NCI-H774 (cell line): ENCODE results near the gene TPM3.
A peak's percentile ranks its signal among the peaks of the same experiment; 100 is the strongest.
"Not testable (repeated sequence)": the region's sequence is repeated elsewhere in the genome, so short reads cannot be mapped to it uniquely, and the experiment has no call there.

Source experiments
- DNase-seq: peaks from one replicate; lab custom pipeline; 2025; lab: John Stamatoyannopoulos, UW

TPM3 gene

GRCh38 chr1:154191990-154192461 is at the start of gene TPM3:
TSS of gene TPM3 (minus strand) at chr1:154192100. CDS start at chr1:154192018, 82 bp downstream.
- DNase-seq, result no peak

- DNase-seq, result no peak
These were observed 48.5 kb upstream of the TPM3 start for GRCh38 chr1:154240294-154240833.

- no peak for DNase-seq
These were observed 47.6 kb upstream of the TPM3 start for GRCh38 chr1:154239491-154239890.

GRCh38 chr1:154237880-154238506 is 46.1 kb upstream of the TPM3 start:
- no peak for DNase-seq

- DNase-seq, result no peak
These were observed 45.5 kb upstream of the TPM3 start for GRCh38 chr1:154237435-154237834.

- no peak for DNase-seq
These were observed 45.0 kb upstream of the TPM3 start for GRCh38 chr1:154236855-154237254.

GRCh38 chr1:154233127-154233526 is 41.2 kb upstream of the TPM3 start:
- DNase-seq, result not testable (repeated sequence)

- not testable (repeated sequence) for DNase-seq
These were observed 39.2 kb upstream of the TPM3 start for GRCh38 chr1:154231112-154231511.

GRCh38 chr1:154225370-154225769 is 33.5 kb upstream of the TPM3 start:
- DNase-seq, result no peak

- no peak for DNase-seq
These were observed 31.7 kb upstream of the TPM3 start for GRCh38 chr1:154223621-154224020.

GRCh38 chr1:154222918-154223317 is 31.0 kb upstream of the TPM3 start:
- DNase-seq, result no peak

GRCh38 chr1:154222518-154222917 is 30.6 kb upstream of the TPM3 start:
- no peak for DNase-seq

GRCh38 chr1:154221278-154222001 is 29.5 kb upstream of the TPM3 start:
- peak; percentile 41 for DNase-seq

GRCh38 chr1:154220970-154221277 is 29.0 kb upstream of the TPM3 start:
- no peak for DNase-seq

GRCh38 chr1:154220071-154220969 is 28.4 kb upstream of the TPM3 start, which contains the start of gene UBAP2L:
TSS of gene UBAP2L (plus strand) at chr1:154220955. CDS start at chr1:154225124, 4,169 bp downstream.
- DNase-seq, result peak; percentile 99

- no peak for DNase-seq
These were observed 27.6 kb upstream of the TPM3 start for GRCh38 chr1:154219541-154219940.

- no peak for DNase-seq
These were observed 26.6 kb upstream of the TPM3 start for GRCh38 chr1:154218545-154218944.

GRCh38 chr1:154213274-154213673 is 21.4 kb upstream of the TPM3 start:
- no peak for DNase-seq

GRCh38 chr1:154212083-154212482 is 20.2 kb upstream of the TPM3 start:
- no peak for DNase-seq

- no peak for DNase-seq
These were observed 16.9 kb upstream of the TPM3 start for GRCh38 chr1:154208677-154209388.

- DNase-seq, result no peak
These were observed 15.4 kb upstream of the TPM3 start for GRCh38 chr1:154207262-154207661.

- DNase-seq, result no peak
These were observed 14.3 kb upstream of the TPM3 start, which contains the start of gene CFAP141 for GRCh38 chr1:154206196-154206595. TSS of gene CFAP141 (minus strand) at chr1:154206333. CDS start at chr1:154206307, 26 bp downstream.
